Limb (tissue), 2 donors: ENCODE data around the gene RPP25.
A peak's percentile ranks its signal among the peaks of the same experiment; 100 is the strongest.
"Not testable (repeated sequence)": the region's sequence is repeated elsewhere in the genome, so short reads cannot be mapped to it uniquely, and the experiment has no call there.

Experiments
- DNase-seq, 2 donors: peaks; one replicate each; pipeline ENCODE4 v3.0.0-alpha.2; 2016; ENCODE audit errors: extremely low spot score in 2 of 2

The RPP25 gene

DNA sequence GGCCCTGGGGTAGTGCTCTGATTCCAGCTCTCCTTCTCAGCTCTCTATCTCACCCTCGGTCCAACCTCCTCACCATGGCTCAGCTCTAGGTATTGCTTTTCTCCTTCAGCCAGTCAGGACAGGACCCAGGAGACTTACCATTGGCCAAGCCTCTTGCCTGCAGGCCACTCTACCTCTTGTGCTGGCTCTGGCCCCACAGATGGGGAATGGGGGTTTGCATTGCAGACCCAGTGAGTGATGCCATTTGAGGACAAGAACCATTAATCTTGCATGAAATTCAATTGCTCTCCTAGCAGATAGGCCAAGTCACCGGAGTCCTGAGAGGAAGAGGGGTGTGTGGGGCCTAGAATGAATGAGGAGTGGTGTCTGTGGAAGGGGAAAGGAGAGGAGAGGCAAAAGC lies 6.1 kb upstream of the RPP25 start:
- no peak for DNase-seq

DNA sequence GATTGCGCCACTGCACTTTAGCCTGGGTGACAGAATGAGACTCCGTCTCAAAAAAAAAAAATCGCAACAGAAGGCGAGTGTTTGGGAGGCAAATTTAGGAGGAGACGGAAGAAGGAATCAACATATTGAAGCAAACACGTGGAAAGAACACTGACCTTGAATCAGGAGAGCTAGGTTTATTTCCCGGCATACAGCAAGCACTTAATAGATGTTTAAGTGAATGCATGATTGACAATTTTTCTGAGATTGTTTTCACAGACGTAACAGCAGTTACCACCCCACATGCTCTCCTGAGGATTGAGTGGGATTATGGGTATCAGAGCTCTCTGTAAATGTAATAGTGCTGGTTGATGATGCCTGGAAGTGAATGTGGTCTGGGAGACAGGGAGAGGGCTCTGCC lies 5.6 kb upstream of the RPP25 start:
- DNase-seq: no peak

DNA sequence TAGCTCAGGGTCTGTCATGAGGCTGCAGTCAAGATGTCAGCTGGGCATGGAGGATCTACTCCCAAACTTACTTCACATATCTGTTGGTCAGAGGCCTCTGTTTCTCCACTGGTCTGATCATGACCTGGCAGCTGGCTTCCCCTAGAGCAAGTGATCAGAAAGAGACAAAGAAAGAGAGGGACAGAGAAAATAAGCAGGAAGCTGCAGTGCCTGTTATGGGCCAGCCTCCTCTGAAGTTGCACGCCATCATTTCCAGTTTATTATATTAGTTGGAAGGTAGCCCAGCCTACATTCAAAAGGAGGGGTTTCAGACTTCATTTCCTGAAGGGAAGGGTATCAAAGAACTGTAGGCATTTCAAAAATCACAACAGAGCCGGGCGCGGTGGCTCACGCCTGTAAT lies 5.0 kb upstream of the RPP25 start:
- DNase-seq: no peak

- no peak for DNase-seq
Observed at GRCh38 chr15:74960995-74961588, 4.5 kb upstream of the RPP25 start.

DNA sequence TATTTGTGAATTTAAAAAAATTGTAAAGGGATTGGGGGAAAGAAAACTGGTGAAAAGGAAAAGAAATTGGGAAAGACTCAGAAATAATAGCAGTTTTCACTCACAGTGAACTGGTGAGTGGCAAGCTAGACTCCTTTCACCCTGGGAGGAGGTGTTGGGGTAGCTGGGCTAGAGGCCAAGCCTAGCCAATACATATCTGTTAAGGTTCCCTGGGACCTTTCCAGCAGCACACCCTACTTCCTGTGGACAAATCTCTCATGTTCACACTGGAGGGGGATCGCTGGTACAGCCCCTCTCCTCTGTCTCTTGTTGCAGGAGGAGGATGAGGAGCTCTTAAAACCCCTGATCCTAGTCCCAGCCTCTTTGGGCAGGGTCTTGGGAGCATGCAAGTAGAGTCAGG lies 3.7 kb upstream of the RPP25 start:
- DNase-seq: no peak

DNA sequence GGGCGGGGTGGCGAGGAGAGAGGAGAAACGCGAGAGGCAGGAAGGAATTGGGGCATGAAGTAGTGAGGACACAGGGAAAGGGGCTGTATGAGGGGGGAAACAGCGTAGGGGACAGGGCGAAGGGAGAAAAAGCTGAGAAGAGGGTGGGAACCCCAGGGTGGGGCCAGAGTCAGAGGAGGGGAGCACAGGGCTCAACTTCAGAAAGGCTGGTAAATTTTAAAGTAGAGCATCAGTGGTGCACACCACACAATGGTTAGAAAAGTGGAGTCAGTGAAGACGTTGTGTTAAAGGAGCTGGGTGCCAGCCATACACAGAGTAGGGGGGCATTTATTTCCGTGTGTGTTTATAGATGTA lies 3.0 kb upstream of the RPP25 start:
- DNase-seq: no peak

- peak in 1 of 2 donors; percentile 66 for DNase-seq
Observed at GRCh38 chr15:74958908-74959585, 2.5 kb upstream of the RPP25 start.

GRCh38 chr15:74958320-74958907 lies 1.8 kb upstream of the RPP25 start:
- DNase-seq: peak in 1 of 2 donors; percentile 56

DNA sequence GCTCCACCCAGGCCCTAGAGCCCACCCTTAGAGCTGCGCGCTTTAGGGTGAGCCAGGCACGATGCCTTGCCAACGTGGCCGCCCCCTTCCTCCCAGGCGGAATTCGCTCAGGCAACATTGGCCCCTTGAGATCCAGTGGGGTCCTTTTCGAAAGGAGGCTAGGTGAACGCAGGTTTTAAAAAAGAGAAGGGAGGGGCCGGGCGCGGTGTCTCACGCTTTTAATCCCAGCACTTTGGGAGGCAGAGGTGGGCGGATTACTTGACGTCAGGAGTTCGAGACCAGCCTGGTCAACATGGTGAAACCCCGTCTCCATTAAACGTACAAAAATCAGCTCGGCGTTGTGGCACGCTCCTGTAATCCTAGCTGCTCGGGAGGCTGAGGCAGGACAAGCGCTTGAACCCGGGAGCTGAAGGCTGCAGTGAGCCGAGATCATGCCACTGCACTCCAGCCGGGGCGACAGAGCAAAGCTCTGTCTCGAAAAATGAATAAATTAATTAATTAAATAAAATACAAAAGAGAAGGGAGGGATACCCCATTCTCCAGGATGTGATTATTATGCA lies 984 bp upstream of the RPP25 start:
- DNase-seq: no peak

GRCh38 chr15:74955796-74956647 lies 550 bp downstream of the RPP25 start:
- DNase-seq: peak; percentile 27 to 81

GRCh38 chr15:74955017-74955416 lies 1.6 kb downstream of the RPP25 start:
- no peak for DNase-seq

DNA sequence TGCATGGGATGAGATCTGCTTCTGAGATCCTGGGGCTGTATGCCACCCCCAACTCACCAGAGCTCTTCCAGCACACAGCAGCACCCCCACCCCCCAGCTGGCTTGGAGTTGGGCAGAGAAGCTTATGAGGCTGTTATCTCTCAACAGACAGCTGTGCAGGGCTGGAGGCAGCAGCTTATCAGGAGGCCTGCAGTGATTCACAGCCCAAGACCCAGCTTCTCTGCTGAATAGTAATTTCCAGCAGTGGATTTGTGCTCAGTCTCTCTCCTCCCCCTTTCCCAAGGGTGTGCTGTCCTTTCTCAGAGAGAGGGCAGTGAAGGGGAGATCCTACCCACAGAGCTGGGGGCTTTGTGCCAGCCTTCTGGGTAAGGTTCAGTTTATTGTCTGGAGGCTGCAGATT lies 2.1 kb downstream of the RPP25 start:
- DNase-seq: no peak

DNA sequence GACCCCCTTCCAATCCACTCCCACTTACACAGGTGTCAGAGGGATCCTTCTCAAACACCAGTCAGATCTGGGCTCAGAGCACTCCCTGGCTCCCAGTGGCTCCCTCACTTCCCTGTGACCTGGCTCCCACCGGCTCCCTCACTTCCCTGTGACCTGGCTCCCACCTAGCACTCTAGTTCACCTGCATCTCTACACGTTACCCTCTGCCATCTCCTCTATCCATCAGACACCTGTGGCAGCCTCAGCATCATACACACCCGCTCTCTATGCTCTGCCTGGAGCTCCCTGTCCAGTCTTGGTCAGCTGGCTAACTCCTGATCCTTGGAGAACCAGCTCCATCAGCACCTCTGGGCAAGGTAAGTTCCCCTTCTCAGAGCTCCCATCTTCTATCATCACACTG lies 5.6 kb downstream of the RPP25 start:
- no peak for DNase-seq

GRCh38 chr15:74950078-74950908 lies 6.3 kb downstream of the RPP25 start:
- peak; percentile 74 to 85 for DNase-seq

GRCh38 chr15:74937590-74938371 lies 18.8 kb downstream of the RPP25 start, which contains the start of gene COX5A:
Gene COX5A (minus strand): TSS chr15:74938073. CDS start chr15:74938014, 59 bp downstream.
- peak; percentile 96 to 97 for DNase-seq

GRCh38 chr15:74937272-74937589 lies 19.3 kb downstream of the RPP25 start:
- DNase-seq: no peak

GRCh38 chr15:74935193-74935592 lies 21.4 kb downstream of the RPP25 start:
- not testable (repeated sequence) for DNase-seq

- no peak for DNase-seq
Observed at GRCh38 chr15:74933573-74933972, 23.0 kb downstream of the RPP25 start.

DNA sequence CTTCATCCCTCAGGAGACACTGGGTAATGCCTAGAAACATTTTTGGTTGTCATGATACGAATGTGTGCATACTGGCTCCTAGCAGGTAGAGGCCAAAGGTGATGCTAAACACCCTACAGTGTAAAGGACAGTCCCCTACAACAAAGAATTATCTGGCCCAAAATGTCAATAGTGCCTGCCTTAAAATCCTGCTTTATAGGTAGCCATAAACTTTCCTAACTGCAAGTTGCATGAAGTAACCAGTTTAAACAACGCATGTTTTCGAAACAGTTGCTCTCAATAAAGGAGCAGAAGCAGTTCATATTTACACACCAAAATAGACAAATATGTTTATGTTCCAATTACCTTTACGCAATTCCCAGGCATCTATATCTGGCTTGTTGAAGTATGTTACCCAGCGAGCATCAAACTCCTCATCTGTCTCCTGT lies 27.8 kb downstream of the RPP25 start:
- DNase-seq: no peak

- no peak for DNase-seq
Observed at GRCh38 chr15:74924525-74924924, 32.0 kb downstream of the RPP25 start.
